HCT116 (cell line): ENCODE measurements around the gene ETFA.

Experiments
- CEBPB ChIP-seq: IDR thresholded peaks from 2 replicates; pipeline ENCODE4 v1.6.1; 2012; ENCODE audit warnings: low read depth
- CTCF ChIP-seq, 3 experiments: fragments of 200-600 bp in 1 of 3; sonication (generic) in 1 of 3; IDR thresholded peaks in 2 of 3; conservative IDR thresholded peaks in 1 of 3; 2 replicates each; pipeline ENCODE4 v1.5.1; 2012 to 2017; ENCODE audit warnings: low read depth in 2 of 3, low read length in 2 of 3, antibody characterized with exemption in 1 of 3, borderline replicate concordance in 1 of 3, control low read depth in 1 of 3, mild to moderate bottlenecking in 1 of 3, mixed read lengths in 1 of 3, mixed run types in 1 of 3, moderate library complexity in 1 of 3; ENCODE audit not compliant: insufficient read depth in 1 of 3
- ELF1 ChIP-seq: IDR thresholded peaks from 2 replicates; pipeline ENCODE4 v1.6.1; 2012; ENCODE audit warnings: low read depth, borderline replicate concordance
- EZH2 ChIP-seq: fragments of 200-600 bp; sonication (generic); IDR thresholded peaks from 2 replicates; pipeline ENCODE4 v1.6.1; 2017; ENCODE audit warnings: antibody characterized with exemption, mixed run types
- POLR2A ChIP-seq: IDR thresholded peaks from 2 replicates; pipeline ENCODE4 v1.7.0; 2011; ENCODE audit warnings: borderline replicate concordance; ENCODE audit not compliant: insufficient read depth, insufficient read length; ENCODE audit errors: extremely low read depth
- SIN3A ChIP-seq: IDR thresholded peaks from 2 replicates; pipeline ENCODE4 v1.6.1; 2012; ENCODE audit warnings: low read depth
- SRF ChIP-seq: IDR thresholded peaks from 2 replicates; pipeline ENCODE4 v1.6.1; 2012; ENCODE audit warnings: low read depth
- TCF7L2 ChIP-seq: IDR thresholded peaks from 2 replicates; pipeline ENCODE4 v1.7.0; 2011; ENCODE audit warnings: borderline replicate concordance, inconsistent platforms; ENCODE audit not compliant: insufficient read depth, insufficient read length; ENCODE audit errors: extremely low read depth
- ZNF274 ChIP-seq: fragments of 200-500 bp; sonication (Bioruptor generic); IDR thresholded peaks from 2 replicates; pipeline ENCODE4 v1.6.1; 2014; ENCODE audit warnings: mild to moderate bottlenecking, low read depth, low read length, inconsistent platforms
- TF ChIP-seq, protein P1 (sequence below): IDR thresholded peaks from 2 replicates; pipeline ENCODE4 v1.6.1; 2012

- TF ChIP-seq CTCF (IDR thresholded peaks at IDR 0.05 in 2 of 3, conservative IDR thresholded peaks at IDR 0.05 in 1 of 3; ENCODE audit: borderline replicate concordance in 1 of 3, insufficient read depth in 1 of 3, low read depth in 2 of 3, low read length in 2 of 3): no peak
- no peak for TF ChIP-seq POLR2A
- no peak for TF ChIP-seq ZNF274
- no peak for TF ChIP-seq ELF1
- TF ChIP-seq CEBPB: no peak
- no peak for TF ChIP-seq EZH2
- TF ChIP-seq TCF7L2: no peak
- no peak for TF ChIP-seq SIN3A
- TF ChIP-seq, protein P1, sequence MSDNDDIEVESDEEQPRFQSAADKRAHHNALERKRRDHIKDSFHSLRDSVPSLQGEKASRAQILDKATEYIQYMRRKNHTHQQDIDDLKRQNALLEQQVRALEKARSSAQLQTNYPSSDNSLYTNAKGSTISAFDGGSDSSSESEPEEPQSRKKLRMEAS: no peak
- no peak for TF ChIP-seq SRF
Observed at GRCh38 chr15:76197703-76198455, 113.4 kb downstream of the ETFA start.
